H9 (cell line): ENCODE results near the gene RAB19. TPM values are rescaled to one million over a fixed set of nuclear protein-coding genes. Genes with fewer than 3 reads are reported as not detected.

Source experiments
- DNase-seq: peaks from one replicate; pipeline ENCODE4 v3.0.0-alpha.2; 2017
- H2AFZ ChIP-seq: one replicate; pipeline ENCODE4 v1.6.1; 2013; ENCODE audit warnings: mild to moderate bottlenecking, low read length, control low read depth, moderate library complexity
- H2AK5ac ChIP-seq: 2 replicates; pipeline ENCODE4 v1.6.1; 2013; ENCODE audit warnings: low read length, control low read depth, mixed read lengths; ENCODE audit not compliant: insufficient read length
- H2BK120ac ChIP-seq: one replicate; pipeline ENCODE4 v1.6.1; 2013; ENCODE audit warnings: low read depth, mild to moderate bottlenecking, low read length, control low read depth, inconsistent platforms; ENCODE audit not compliant: poor library complexity, severe bottlenecking
- H2BK12ac ChIP-seq: 2 replicates; pipeline ENCODE4 v1.6.1; 2013; ENCODE audit warnings: low read length, control low read depth, mixed read lengths, low read depth; ENCODE audit not compliant: insufficient read length
- H2BK15ac ChIP-seq: 2 replicates; pipeline ENCODE4 v1.6.1; 2013; ENCODE audit warnings: low read depth, low read length, control low read depth
- H2BK20ac ChIP-seq: one replicate; pipeline ENCODE4 v1.6.1; 2013; ENCODE audit warnings: low read depth, mild to moderate bottlenecking, low read length, control low read depth, inconsistent platforms; ENCODE audit not compliant: poor library complexity, severe bottlenecking
- H2BK5ac ChIP-seq: 2 replicates; pipeline ENCODE4 v1.6.1; 2013; ENCODE audit warnings: low read length, control low read depth, mixed read lengths; ENCODE audit not compliant: insufficient read length
- H3K14ac ChIP-seq: 2 replicates; pipeline ENCODE4 v1.6.1; 2013; ENCODE audit warnings: low read length, control low read depth; ENCODE audit not compliant: insufficient read depth
- H3K18ac ChIP-seq: 2 replicates; pipeline ENCODE4 v1.6.1; 2013; ENCODE audit warnings: low read depth, mild to moderate bottlenecking, mixed read lengths, low read length, control low read depth; ENCODE audit not compliant: insufficient read length
- H3K23ac ChIP-seq: 2 replicates; pipeline ENCODE4 v1.6.1; 2013; ENCODE audit warnings: low read length, control low read depth, mixed read lengths, low read depth; ENCODE audit not compliant: insufficient read length
- H3K23me2 ChIP-seq: 2 replicates; pipeline ENCODE4 v1.6.1; 2013; ENCODE audit warnings: low read depth, mild to moderate bottlenecking, mixed read lengths, low read length, control low read depth; ENCODE audit not compliant: insufficient read length, poor library complexity, severe bottlenecking
- H3K27ac ChIP-seq: 2 replicates; pipeline ENCODE4 v1.5.1; 2013; ENCODE audit warnings: low read length, control low read depth, mixed read lengths, low read depth; ENCODE audit not compliant: insufficient read length
- H3K27me3 ChIP-seq: 2 replicates; pipeline ENCODE4 v1.6.1; 2013; ENCODE audit warnings: low read length, control low read depth, inconsistent platforms; ENCODE audit not compliant: insufficient read depth
- H3K4ac ChIP-seq: 2 replicates; pipeline ENCODE4 v1.6.1; 2013; ENCODE audit warnings: low read depth, mild to moderate bottlenecking, control low read depth, inconsistent platforms, low read length, moderate library complexity
- H3K4me1 ChIP-seq: 2 replicates; pipeline ENCODE4 v1.6.1; 2013; ENCODE audit warnings: low read length, control low read depth, inconsistent platforms; ENCODE audit not compliant: insufficient read depth
- H3K4me2 ChIP-seq: 2 replicates; pipeline ENCODE4 v1.6.1; 2013; ENCODE audit warnings: low read length, control low read depth, mixed read lengths; ENCODE audit not compliant: insufficient read length, insufficient read depth
- H3K56ac ChIP-seq: 2 replicates; pipeline ENCODE4 v1.6.1; 2013; ENCODE audit warnings: low read depth, mild to moderate bottlenecking, mixed read lengths, low read length, control low read depth; ENCODE audit not compliant: insufficient read length
- H3K79me1 ChIP-seq: 2 replicates; pipeline ENCODE4 v1.6.1; 2013; ENCODE audit warnings: low read depth, mild to moderate bottlenecking, moderate library complexity, low read length, control low read depth, inconsistent platforms; ENCODE audit not compliant: insufficient read depth, poor library complexity, severe bottlenecking
- H3K79me2 ChIP-seq: 2 replicates; pipeline ENCODE4 v1.6.1; 2013; ENCODE audit warnings: low read length, control low read depth, inconsistent platforms; ENCODE audit not compliant: insufficient read depth
- H3K9ac ChIP-seq: 2 replicates; pipeline ENCODE4 v1.6.1; 2013; ENCODE audit warnings: low read length, control low read depth, mixed read lengths; ENCODE audit not compliant: insufficient read length; ENCODE audit errors: extremely low read depth
- H3K9me3 ChIP-seq: one replicate; pipeline ENCODE4 v1.6.1; 2013; ENCODE audit warnings: low read depth, low read length, inconsistent platforms; ENCODE audit not compliant: control insufficient read depth
- H3T11ph ChIP-seq: one replicate; pipeline ENCODE4 v1.6.1; 2013; ENCODE audit warnings: mild to moderate bottlenecking, low read length, control low read depth, inconsistent platforms
- H4K20me1 ChIP-seq: one replicate; pipeline ENCODE4 v1.6.1; 2013; ENCODE audit not compliant: control insufficient read depth, insufficient read length, insufficient read depth
- H4K5ac ChIP-seq: 2 replicates; pipeline ENCODE4 v1.6.1; 2013; ENCODE audit warnings: low read depth, mild to moderate bottlenecking, mixed read lengths, low read length, control low read depth; ENCODE audit not compliant: insufficient read length
- H4K8ac ChIP-seq: replicated peaks from 2 replicates; pipeline ENCODE4 v1.6.1; 2013; ENCODE audit warnings: low read length, control low read depth, mixed read lengths, low read depth; ENCODE audit not compliant: insufficient read length
- H4K91ac ChIP-seq: 2 replicates; pipeline ENCODE4 v1.6.1; 2013; ENCODE audit warnings: low read depth, mild to moderate bottlenecking, moderate library complexity, mixed read lengths, low read length, control low read depth; ENCODE audit not compliant: insufficient read length
- H3K27ac Mint-ChIP-seq, 3 experiments: 2 replicates in 2 of 3; 3 replicates in 1 of 3; pipeline ENCODE4 v1.8.0; 2020 to 2021; ENCODE audit warnings: mixed read lengths in 3 of 3, mild to moderate bottlenecking in 1 of 3, moderate library complexity in 1 of 3
- H3K27me3 Mint-ChIP-seq: 2 replicates; pipeline ENCODE4 v1.8.0; 2021; ENCODE audit warnings: low read depth, mild to moderate bottlenecking, moderate library complexity, mixed read lengths
- H3K36me3 Mint-ChIP-seq, 3 experiments: 2 replicates in 2 of 3; 3 replicates in 1 of 3; pipeline ENCODE4 v1.8.0; 2020 to 2021; ENCODE audit warnings: low read depth in 3 of 3, mixed read lengths in 3 of 3; ENCODE audit not compliant: insufficient read depth in 1 of 3
- H3K4me1 Mint-ChIP-seq, 2 experiments: 2 replicates each; pipeline ENCODE4 v1.8.0; 2020; ENCODE audit warnings: mixed read lengths in 2 of 2
- H3K4me3 Mint-ChIP-seq, 2 experiments: 2 replicates in 1 of 2; 3 replicates in 1 of 2; pipeline ENCODE4 v1.8.0; 2020 to 2021; ENCODE audit warnings: mild to moderate bottlenecking in 2 of 2, mixed read lengths in 2 of 2, moderate library complexity in 1 of 2
- H3K9me3 Mint-ChIP-seq, 2 experiments: 2 replicates in 1 of 2; 3 replicates in 1 of 2; pipeline ENCODE4 v1.8.0; 2020; ENCODE audit warnings: mild to moderate bottlenecking in 2 of 2, mixed read lengths in 2 of 2, moderate library complexity in 1 of 2
- CTCF ChIP-seq: fragments of 200-600 bp; sonication (generic); conservative IDR thresholded peaks from 3 replicates; pipeline ENCODE4 v1.8.0; 2021; ENCODE audit warnings: antibody characterized with exemption, mild to moderate bottlenecking
- WGBS: extraction: QIAGEN DNeasy Blood & Tissue Kit; methylation state at CpG from one replicate; pipeline ENCODE4 v1.1.7; 2013; ENCODE audit warnings: missing lambda C conversion rate, low lambda C conversion rate, mixed read lengths; ENCODE audit not compliant: insufficient read length; ENCODE audit errors: extremely low coverage; 5-methylcytosine and 5-hydroxymethylcytosine counted together
- total RNA-seq: library from RNA; stranded (reverse); gene quantifications from 2 replicates; pipeline ENCODE4 v1.2.1, GENCODE V29; 2021

Gene RAB19
- total RNA-seq, 1 experiment from 2014 or later, result 15.1 TPM

- no peak overlapping the region for H3K4me3 Mint-ChIP-seq
- Histone ChIP-seq H4K20me1 (peaks cover 3% of the 10 kb centered on the region), H3K4me2 (no peak overlapping the region), H3K23me2 (no peaks in the 10 kb centered on the region), H3K14ac (no peak overlapping the region), H3T11ph (no peak overlapping the region), H3K9ac (no peak overlapping the region), H4K5ac (no peak overlapping the region), H3K27ac (no peak overlapping the region), H2BK120ac (no peak overlapping the region), H3K18ac (no peak overlapping the region), H3K27me3 (no peaks in the 10 kb centered on the region), H3K79me2 (no peaks in the 10 kb centered on the region), H3K79me1 (no peaks in the 10 kb centered on the region), H3K56ac (no peak overlapping the region), H2AK5ac (no peak overlapping the region), H2BK15ac (no peak overlapping the region), H2BK20ac (no peak overlapping the region), H2AFZ (no peak overlapping the region), H3K23ac (no peak overlapping the region), H2BK12ac (no peak overlapping the region), H2BK5ac (no peak overlapping the region), H3K4me1 (no peaks in the 10 kb centered on the region), H4K91ac (no peak overlapping the region), H3K9me3 (no peaks in the 10 kb centered on the region), H4K8ac (no peak overlapping the region), H3K4ac (no peak overlapping the region)
- WGBS, result no CpG with 5 or more reads among the region's 3 CpGs
- no peaks in the 10 kb centered on the region for H3K27me3 Mint-ChIP-seq
- no peaks in the 10 kb centered on the region for H3K4me1 Mint-ChIP-seq
- no peak overlapping the region for H3K27ac Mint-ChIP-seq
- no peaks in the 10 kb centered on the region for H3K9me3 Mint-ChIP-seq
- no peak for DNase-seq
- TF ChIP-seq CTCF, result no peak
- peaks cover 0 to 12% (median 6%) of the 10 kb centered on the region in 3 experiments; a peak in 3 of 7 replicates for H3K36me3 Mint-ChIP-seq
Measured at GRCh38 chr7:140423501-140423900, 19.6 kb downstream of the RAB19 start.
